ENCODE results near the gene EDIL3.

Gene EDIL3

DNA sequence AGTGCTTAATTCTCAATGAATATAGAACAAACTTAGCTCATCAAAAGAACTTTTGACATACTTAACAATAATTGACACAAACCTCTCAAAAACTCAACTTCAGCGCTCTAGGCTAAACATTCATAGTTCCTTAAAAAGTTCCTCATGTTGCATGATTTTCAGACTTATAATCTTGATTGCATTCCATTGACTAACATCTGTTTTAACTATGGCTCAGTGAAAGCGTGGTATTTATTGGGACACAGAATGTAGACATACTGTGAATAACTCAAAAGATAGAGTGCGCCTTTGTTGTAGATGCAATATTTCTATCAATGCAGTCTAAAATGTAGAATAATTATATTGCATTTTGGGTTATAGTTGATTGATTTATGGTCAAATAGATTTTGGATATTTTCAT lies 436.9 kb downstream of the EDIL3 start:
- DNase-seq = no peak

DNA sequence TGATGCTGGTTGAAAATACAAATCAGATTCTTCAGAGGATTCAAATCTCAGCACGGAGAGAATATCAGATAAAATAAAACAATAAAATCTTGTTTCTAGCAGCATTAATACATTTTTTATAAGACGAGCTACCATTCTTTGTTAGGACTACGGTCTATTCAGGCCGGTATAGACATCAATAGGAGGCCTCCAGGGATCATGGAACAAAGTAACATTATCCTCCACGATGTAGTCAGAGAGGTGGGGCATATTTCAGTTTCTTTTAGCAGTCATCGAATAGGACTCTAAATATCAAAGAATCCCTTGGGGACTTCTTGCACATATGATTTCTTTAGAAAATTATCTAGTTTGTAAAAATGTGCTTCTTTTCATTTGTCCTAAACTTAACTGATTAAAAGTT lies 438.2 kb downstream of the EDIL3 start:
- DNase-seq = no peak

GRCh38 chr5:83942155-83942554 lies 442.5 kb downstream of the EDIL3 start:
- no peak for DNase-seq

GRCh38 chr5:83937837-83938236 lies 446.8 kb downstream of the EDIL3 start:
- DNase-seq = no peak

DNA sequence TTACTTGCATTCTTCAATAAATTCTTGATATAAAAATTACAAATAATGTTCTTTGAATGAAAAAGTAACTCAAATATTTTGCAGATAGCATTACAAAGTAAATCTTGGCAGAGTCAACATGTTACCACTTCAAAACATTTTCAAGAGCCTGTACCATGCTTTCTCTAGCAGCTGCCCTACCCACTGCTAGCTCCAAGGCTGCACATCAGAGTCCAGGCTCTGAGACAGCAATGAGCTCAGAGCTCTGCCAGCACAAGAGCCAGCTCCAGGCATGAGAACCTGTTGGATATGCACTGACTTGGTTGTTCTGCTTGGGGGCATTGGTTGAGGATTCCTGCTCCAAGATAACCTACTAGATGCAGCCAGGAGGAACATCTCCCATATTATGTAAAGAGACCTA lies 452.7 kb downstream of the EDIL3 start:
- DNase-seq = no peak

DNA sequence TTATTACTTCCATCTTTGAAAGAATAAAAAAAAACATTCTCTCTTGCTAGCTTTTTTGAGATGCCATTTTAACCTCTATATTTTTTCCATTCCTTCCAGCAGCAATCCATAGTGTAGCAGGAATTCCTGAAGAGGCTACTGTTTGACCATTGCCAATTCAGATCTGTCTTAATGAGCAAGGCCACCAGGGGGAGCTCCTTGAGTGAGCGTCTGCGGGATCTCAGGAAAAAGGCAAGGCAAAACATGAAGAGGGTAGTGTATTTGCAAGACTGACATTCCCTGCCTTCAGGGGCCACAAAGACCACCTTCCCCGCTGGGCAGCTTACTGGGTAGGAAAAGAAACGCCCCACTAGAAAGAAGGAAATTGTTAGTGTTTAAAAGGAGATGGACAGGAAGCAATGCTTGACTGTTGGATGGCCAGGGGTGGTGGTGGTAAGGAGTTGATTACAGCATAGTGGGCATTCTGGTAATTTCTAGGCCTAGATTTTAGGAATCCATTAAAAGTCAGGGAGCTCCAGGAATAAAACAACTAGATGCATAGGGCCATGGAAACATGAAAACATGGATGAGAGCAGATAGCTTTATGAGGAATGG lies 457.4 kb downstream of the EDIL3 start:
- peak; percentile 41 for DNase-seq

DNA sequence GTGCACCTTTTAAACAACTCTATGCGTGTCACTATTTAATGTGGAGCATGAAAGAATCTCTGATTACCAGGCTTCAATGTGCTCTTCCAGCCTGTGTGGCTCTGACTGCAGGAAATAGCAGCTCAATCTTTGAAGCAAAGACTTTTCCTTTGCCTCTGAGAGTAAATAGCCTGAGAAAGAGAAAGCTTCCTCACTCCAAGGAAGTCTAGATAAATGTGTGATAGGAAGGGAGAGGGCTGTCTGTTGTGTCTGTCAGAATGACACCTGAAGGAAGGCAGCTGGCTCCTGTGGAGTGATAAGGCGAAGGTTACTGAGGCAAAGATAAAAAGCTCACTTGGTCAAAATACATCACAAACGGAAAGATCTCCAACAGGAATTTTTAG lies 458.7 kb downstream of the EDIL3 start:
- DNase-seq = no peak

GRCh38 chr5:83925321-83925954 lies 459.2 kb downstream of the EDIL3 start:
- DNase-seq = no peak

- DNase-seq = no peak
These were observed 459.8 kb downstream of the EDIL3 start for GRCh38 chr5:83924891-83925290.

GRCh38 chr5:83924171-83924570 lies 460.5 kb downstream of the EDIL3 start:
- DNase-seq = no peak

DNA sequence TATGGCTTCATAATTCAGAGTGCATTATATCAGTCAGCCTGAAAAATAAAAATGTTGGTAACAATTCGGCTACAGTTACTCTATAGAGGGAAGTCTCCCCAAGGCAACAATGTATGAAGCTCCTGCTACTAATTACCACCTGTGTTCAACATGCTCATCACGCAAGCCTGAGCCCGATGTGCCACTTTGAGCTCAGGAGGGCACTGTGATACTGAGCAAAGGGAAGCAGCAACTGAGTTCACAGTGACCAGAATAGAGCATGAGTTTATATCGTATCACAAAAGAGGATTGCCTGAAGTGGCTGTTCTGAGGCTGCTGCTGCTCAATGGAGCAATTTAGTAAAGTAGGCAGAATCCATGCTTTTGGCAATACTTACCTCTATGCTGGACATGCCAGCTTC lies 462.0 kb downstream of the EDIL3 start:
- DNase-seq = no peak

GRCh38 chr5:83921666-83922193 lies 462.9 kb downstream of the EDIL3 start:
- DNase-seq = no peak

DNA sequence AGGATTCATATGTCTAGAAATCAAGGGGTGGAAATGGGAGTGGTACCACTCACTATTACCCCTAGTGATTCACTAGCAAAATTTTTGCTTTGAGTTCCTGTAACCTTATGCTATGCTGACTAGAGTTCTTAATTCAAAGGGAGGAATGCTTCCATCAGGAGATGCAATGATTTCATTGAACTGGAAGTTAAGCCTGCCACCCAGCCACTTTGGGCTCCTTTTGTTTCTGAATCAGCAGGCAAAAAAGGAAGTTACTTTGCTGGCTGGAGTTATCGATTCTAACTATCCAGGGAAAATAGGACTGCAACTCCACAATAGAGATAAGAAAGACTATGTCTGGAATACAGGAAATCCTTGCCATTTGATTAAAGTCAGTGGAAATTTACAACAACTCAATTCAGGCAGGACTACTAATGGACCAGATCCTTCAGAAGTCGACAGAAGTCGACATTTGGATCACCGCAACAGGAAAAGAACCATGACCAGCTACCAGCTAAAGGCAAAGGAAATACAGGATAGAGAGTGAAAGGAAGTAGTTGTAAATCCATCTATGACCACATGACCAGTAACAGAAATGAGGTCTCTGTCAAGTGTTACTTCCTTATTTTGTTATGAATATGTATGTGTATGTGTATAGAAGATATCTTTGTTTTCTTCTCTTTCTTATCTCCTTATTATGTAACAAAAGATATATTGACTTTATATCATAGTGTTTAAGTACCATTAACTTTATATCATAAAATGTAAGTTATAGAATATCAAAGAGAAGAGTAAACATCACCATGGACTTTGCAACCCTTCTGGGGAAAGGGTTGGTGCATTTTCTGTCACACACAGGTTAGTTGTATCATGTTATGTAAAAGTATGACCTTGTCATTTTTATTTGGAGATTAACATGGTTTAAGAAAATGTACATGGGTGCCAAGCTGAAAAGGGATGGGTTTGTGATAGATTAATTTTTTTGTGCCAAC lies 465.3 kb downstream of the EDIL3 start:
- no peak for DNase-seq

DNA sequence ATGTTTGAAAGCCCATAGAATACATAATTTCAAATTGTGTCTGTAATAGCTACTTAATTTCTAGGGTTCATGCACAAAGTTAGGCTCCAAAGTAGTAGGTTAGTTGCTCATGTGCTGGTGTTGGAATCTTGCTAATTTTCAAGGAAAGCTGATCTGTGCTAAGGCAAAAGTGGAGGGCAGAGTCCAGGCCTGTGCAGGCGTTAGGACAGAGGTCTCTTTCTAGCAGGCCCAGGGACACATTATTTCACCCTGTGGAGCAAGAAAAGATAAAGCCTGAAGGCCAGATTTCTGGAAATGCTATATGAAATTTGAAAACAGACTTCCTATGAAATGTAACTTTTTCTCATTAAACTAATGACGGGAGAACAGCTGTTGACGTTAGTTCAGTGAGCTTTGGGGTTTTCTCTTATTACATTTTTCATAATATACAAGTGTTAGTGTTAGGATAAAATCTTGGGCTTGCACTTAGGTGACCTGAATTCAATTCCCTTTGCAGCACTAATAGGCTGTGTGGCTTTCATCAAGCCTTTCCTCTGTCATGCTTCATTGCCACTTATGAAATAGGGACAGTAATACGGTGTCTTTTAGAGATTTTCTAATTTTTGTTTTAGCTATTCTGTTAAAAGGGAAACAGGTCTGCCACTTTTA lies 467.3 kb downstream of the EDIL3 start:
- no peak for DNase-seq

GRCh38 chr5:83914662-83915418 lies 469.8 kb downstream of the EDIL3 start:
- no peak for DNase-seq

GRCh38 chr5:83914199-83914598 lies 470.5 kb downstream of the EDIL3 start:
- DNase-seq = no peak

DNA sequence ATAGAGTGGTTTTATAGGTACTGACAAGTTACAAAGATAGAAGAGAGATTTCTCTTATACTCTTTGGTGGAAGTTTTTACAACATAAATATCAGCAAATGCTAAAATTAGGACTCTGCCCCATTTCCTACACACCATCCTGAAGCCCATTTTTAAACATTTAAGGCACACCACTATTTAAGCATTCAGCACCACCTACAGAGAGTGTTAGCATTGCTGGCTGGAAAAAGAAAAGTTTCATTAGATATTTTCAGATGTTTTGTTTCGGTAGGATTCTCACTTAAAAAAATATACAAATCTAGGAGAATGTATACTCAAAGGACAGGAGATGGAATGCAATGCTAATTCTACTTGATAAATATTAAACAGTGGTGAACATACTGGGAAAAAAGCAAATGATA lies 471.1 kb downstream of the EDIL3 start:
- DNase-seq = no peak

DNA sequence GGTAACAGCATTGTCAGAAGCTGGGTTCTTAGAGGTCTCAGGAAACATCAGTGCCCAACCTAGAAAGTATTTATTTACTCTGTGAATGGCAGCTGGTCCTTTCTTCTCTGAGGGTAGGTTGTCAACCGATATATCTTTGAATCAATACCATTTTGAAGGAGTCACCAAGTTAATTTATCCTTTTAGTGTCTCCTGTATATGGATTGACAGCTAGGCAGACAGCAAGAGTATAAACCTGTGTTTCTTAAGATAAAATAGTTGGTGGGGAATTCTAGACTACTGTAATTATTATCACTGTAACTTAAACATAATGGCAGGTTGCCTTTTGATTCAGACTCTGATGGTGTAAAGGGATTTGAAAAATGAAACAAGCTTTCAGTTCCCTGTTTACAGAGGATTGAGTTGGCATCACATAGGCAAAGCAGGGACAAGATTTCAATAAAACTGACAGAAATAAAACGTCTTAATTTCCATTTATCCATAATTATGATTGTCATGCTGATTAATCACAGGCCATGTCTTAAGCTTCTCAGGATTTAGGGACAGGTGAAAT lies 473.2 kb downstream of the EDIL3 start:
- peak; percentile 37 for DNase-seq

- DNase-seq = no peak
These were observed 484.4 kb downstream of the EDIL3 start for GRCh38 chr5:83900306-83900705.

DNA sequence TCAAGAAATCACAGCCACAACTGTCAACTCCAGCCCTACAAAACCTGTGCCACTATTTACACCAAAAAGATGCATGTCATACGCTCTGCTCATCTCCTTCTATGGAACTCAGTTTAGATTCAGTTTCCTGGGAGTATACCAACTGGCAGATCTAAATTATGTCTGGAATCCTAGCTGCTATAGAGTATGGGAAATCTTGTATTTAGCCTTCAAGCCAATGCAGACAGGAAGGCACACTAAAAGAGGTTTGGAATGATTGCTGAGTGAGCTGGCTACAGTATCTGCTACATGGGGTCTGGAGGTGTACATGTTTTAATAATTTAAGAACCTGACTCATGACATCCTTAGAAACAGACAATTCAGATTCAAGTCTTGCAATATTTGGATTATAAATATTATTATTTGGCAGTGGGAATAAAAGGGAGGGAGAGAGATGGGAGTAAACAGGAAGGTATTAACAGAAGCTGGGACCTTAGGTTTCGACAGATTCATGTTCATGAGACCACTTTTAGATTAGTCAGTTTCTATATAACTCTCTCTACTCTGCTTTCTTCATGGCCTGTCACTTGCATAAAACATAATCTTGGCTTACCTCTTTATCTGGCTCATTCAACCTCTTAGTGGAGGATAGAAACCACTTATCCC lies 485.2 kb downstream of the EDIL3 start:
- DNase-seq = no peak

- no peak for DNase-seq
These were observed 488.8 kb downstream of the EDIL3 start for GRCh38 chr5:83895860-83896259.

GRCh38 chr5:83891261-83891660 lies 493.4 kb downstream of the EDIL3 start:
- DNase-seq = no peak
